ENCODE data around the gene SIX3.

SIX3 gene

DNA sequence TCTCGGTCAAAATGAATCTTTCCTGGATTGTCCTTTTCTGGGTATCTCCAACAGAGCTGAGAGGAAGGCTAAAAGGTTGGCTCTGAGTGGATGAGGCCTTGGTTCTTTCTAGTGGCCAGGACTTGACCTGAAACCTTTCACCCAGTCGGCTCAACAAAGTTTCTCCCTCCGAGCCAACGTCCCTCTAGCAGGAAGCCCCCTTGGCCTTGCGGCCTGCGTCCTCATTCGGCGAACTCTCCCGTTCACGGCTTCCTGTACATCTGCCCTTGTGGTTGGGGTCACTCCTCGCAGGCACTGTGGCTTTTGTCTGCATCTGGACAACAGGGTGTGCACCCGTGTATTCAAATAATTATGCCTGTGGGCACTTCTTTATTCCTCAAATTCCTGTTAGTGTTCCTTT, 9.4 kb upstream of the SIX3 start:
- FAIRE-seq, result no peak
- DNase-seq (ENCODE audit: insufficient read length), result no peak
- TF ChIP-seq TAF1 (IDR thresholded peaks at IDR 0.05; ENCODE audit: borderline replicate concordance, low read depth, low read length) (no peak), POLR2A (IDR thresholded peaks at IDR 0.05; ENCODE audit: low read depth, low read length) (no peak), POLR2AphosphoS5 (IDR thresholded peaks at IDR 0.05; ENCODE audit: low read depth, low read length) (no peak)

DNA sequence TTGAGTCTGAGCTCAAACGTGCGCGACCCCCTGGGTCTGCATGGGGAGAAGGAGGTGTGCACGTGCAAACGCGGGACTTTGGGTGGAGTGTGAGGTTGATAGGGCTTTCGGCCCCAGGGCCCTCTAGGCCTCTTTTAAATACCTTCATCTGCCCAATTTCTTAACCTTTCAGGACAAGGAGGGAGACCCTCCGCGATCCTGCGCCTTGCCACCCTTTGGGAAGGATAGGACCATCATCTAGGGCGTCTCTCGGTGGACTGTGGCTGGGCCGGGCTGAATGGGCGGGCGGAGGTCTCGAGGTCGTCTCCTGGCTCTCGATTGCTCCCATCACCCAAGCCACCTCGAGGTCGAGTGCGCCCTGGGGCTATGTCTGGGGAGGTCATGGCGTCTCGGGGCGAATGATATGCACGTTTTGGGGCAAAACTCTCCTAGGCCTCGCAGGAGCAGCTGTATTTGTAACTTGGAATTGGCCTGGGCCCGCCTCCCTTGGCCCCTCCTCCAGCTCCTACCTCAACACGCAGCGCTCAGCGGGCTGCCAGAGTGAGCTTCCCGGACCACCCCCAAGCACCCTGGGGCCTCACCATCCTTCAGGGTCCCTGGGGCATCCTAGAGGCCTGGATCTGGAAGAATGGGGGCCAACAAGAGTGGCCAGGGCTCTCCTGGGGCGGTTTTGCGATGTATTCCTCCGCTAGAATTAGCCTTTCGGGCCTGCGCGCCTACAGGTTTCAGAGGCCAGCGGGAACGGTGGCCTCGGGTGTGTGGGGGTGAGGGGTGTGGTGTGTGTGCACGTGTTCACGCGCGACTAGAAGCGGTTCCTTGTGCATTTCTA, 8.7 kb upstream of the SIX3 start:
- TF ChIP-seq POLR2AphosphoS5 (IDR thresholded peaks at IDR 0.05; ENCODE audit: low read depth, low read length) (no peak), POLR2A (IDR thresholded peaks at IDR 0.05; ENCODE audit: low read depth, low read length) (no peak), TAF1 (IDR thresholded peaks at IDR 0.05; ENCODE audit: borderline replicate concordance, low read depth, low read length) (no peak)
- DNase-seq (ENCODE audit: insufficient read length), result no peak
- FAIRE-seq, result no peak

- FAIRE-seq (no peak), DNase-seq (ENCODE audit: insufficient read length) (no peak)
- no peak for TF ChIP-seq TAF1 (IDR thresholded peaks at IDR 0.05; ENCODE audit: borderline replicate concordance, low read depth, low read length)
- no peak for TF ChIP-seq POLR2AphosphoS5 (IDR thresholded peaks at IDR 0.05; ENCODE audit: low read depth, low read length)
- no peak for TF ChIP-seq POLR2A (IDR thresholded peaks at IDR 0.05; ENCODE audit: low read depth, low read length)
Measured at GRCh38 chr2:44933434-44933951, 8.0 kb upstream of the SIX3 start.

DNA sequence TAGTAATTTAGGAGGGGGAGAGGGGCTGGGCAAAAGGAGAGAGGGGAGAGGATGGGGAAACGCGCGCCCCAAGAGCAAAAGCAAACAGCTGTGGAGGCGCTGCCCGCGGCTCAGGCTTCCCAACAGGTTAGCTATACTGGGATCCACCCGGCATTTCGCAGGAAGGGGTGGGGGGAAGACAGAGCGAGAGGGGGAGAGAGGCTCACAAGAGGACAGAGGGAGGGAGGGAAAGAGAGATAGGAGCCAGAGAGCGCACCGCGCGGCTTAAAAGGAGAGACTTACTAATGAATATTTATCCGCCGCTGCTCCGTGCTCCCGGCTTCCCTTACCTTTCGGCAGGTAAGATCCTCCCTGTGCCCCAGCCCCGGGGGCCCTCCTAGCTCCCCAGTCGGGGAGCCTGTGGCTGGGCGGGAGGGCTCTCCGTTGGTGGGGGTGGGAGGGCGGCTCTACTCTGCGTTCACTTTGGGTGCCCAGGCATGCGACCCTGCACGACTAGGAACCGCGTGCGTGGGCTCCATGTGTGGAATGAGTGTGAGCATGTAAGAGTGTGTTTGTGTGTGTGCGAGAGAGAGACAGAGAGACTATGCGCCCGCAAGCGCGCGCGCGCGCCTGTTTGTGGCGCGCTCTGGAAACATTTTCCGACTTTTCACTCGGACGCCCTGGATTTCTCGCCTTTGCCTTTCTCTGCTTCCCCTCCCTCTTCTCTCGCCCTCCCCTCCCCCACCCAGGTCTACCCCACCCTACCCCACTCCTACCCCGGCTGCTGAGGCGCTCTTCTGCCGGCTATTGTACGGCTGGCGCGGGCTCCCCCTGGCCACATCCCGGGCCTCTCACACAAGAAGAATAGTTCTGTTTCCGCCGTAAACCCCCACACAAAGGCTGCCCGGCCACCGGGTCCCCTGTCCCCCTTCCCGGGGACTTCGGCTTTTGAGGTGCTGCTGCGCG, 7.2 kb upstream of the SIX3 start:
- no peak for FAIRE-seq
- TF ChIP-seq POLR2A (IDR thresholded peaks at IDR 0.05; ENCODE audit: low read depth, low read length) (no peak), TAF1 (IDR thresholded peaks at IDR 0.05; ENCODE audit: borderline replicate concordance, low read depth, low read length) (no peak)
- no peak for DNase-seq (ENCODE audit: insufficient read length)

- no peak for DNase-seq (ENCODE audit: insufficient read length)
- no peak for TF ChIP-seq POLR2AphosphoS5 (IDR thresholded peaks at IDR 0.05; ENCODE audit: low read depth, low read length)
- no peak for TF ChIP-seq POLR2A (IDR thresholded peaks at IDR 0.05; ENCODE audit: low read depth, low read length)
- no peak for TF ChIP-seq TAF1 (IDR thresholded peaks at IDR 0.05; ENCODE audit: borderline replicate concordance, low read depth, low read length)
- FAIRE-seq, result no peak
Measured at GRCh38 chr2:44934983-44935728, 6.3 kb upstream of the SIX3 start.

DNA sequence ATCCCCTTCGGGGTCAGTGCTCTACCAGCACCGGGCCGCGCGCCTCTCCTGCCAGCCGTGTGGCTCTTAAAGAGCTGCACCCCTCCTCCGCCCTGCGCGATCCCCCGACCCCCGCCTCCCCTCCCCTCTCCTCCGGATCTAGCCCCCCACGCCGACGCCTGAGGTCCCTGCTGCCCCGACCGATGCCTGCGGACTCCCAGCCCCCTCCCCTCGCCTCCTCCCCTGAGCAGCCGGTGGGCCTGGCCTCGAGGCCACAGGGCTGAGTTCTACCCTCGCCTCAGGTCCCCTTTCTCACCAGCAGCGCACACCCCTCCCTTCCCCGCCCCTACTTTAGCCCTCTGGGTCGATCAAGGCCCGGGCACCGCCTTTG, 5.8 kb upstream of the SIX3 start:
- FAIRE-seq (no peak), DNase-seq (ENCODE audit: insufficient read length) (no peak)
- TF ChIP-seq POLR2A (IDR thresholded peaks at IDR 0.05; ENCODE audit: low read depth, low read length) (no peak), POLR2AphosphoS5 (IDR thresholded peaks at IDR 0.05; ENCODE audit: low read depth, low read length) (no peak), TAF1 (IDR thresholded peaks at IDR 0.05; ENCODE audit: borderline replicate concordance, low read depth, low read length) (no peak)

DNA sequence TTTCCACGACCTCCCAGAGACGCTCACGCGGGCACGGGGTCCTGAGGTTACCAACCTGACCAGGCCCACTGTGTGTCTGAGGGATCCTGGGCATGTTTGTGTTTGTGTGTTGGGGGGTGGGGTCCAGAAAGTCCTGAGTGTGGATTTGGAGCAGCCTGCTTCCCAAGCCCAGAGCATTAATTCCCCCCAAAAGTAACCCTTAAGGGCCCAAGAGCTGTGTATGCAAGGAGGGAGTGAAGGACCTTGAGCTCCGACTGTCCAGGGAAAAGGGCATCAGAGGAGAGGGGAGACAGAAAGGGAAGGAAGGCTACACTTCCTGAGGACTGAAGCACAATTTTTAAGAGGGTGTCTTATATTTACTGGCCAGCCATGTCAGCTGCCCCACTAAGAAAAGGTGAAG, 5.2 kb upstream of the SIX3 start:
- TF ChIP-seq POLR2A (IDR thresholded peaks at IDR 0.05; ENCODE audit: low read depth, low read length), result no peak
- TF ChIP-seq POLR2AphosphoS5 (IDR thresholded peaks at IDR 0.05; ENCODE audit: low read depth, low read length), result no peak
- TF ChIP-seq TAF1 (IDR thresholded peaks at IDR 0.05; ENCODE audit: borderline replicate concordance, low read depth, low read length), result no peak
- no peak for FAIRE-seq
- DNase-seq (ENCODE audit: insufficient read length), result no peak

DNA sequence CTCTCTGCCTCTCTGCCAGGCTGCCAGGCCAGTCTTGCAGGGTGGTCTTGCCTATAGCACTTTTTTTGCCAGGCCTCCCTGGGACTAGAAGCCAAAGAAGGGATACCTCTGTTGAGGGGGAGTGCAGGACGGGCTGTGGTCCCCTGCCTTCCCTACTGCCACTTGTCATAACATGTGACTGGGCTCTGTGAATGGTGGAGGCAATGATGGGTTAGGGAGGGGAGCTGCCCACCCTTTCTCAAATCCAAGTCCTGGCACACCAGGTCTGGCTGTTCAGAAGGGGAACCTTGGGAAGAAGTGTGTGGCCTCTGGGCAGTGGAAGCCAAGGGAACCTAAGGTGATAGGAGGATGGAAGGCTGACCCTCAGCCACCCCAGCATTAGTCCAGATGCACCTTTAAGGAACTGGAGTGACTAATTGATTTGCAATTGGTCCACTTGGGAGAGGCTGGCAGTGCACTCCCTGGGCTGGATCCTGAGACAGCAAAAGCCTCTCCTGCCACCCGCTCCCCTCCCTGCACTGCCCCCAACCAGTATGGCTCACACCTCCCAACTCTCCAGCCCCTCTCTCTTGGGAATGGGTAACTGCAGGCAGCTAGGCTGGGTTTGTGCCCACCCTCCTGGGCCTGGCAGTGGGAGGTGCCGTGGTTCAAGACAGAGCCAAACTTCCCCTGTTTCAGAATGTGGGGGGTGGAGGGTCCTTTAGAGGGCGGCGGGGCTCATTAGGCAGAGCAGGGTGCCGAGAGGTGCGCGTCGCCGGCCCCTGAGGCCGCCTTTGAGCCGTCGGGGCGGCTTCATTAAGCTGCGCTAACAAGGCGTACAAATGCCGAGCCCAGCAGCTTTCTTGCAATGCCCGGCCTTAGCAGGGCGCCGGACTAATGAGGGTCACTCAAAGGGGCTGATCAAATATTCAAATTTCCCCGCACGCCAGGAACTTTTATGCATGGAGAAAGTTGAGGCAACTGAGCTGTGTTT, 4.5 kb upstream of the SIX3 start:
- FAIRE-seq (no peak), DNase-seq (ENCODE audit: insufficient read length) (no peak)
- TF ChIP-seq TAF1 (IDR thresholded peaks at IDR 0.05; ENCODE audit: borderline replicate concordance, low read depth, low read length), result no peak
- no peak for TF ChIP-seq POLR2A (IDR thresholded peaks at IDR 0.05; ENCODE audit: low read depth, low read length)
- no peak for TF ChIP-seq POLR2AphosphoS5 (IDR thresholded peaks at IDR 0.05; ENCODE audit: low read depth, low read length)

- DNase-seq (ENCODE audit: insufficient read length), result no peak
- TF ChIP-seq POLR2A (IDR thresholded peaks at IDR 0.05; ENCODE audit: low read depth, low read length) (no peak), TAF1 (IDR thresholded peaks at IDR 0.05; ENCODE audit: borderline replicate concordance, low read depth, low read length) (no peak), POLR2AphosphoS5 (IDR thresholded peaks at IDR 0.05; ENCODE audit: low read depth, low read length) (no peak)
- no peak for FAIRE-seq
Measured at GRCh38 chr2:44937688-44938240, 3.7 kb upstream of the SIX3 start.

All from GM12892 (cell line).